ENCODE data around the gene PES1. TPM values are rescaled to one million over a fixed set of nuclear protein-coding genes. Genes with fewer than 3 reads are reported as not detected.
"Not testable (repeated sequence)": the region's sequence is repeated elsewhere in the genome, so short reads cannot be mapped to it uniquely, and the experiment has no call there.

The PES1 gene
- total and polyA plus RNA-seq, 4 donors = 31.7 to 52.3 (median 39.5) TPM

DNA sequence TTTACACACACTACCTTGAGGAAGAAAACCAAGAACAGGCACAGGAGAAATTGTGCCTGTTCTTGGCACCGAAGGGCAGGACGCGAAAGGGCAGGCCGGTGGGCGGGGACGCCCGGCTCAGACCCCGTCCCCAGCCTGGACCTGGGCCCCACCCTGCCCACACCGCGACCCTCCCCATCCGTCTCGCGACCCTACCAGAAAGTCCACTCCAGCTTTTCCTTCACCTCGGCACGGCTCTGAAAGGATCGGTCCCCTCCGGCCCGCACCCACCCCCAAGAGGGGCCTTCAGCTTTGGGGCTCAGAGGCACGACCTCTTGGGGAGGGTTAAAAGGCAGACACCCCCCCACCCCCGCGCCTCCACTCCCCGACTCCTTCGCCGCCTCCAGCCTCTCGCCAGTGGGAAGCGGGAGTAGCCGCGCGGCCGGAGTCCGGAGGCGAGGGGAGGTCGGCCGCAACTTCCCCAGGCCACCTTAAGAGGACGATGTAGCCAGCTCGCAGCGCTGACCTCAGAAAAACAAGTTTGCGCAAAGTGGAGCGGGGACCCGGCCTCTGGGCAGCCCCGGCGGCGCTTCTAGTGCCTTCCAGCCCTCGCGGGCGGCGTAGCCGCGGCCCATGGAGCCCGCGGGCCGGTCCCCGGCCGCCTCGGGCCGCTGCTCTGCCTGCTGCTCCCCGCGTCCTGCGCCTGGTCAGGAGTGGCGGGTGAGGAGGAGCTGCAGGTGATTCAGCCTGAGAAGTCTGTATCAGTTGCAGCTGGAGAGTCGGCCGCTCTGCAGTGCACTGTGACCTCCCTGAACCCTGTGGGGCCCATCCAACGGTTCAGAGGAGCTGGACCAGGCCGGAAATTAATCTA lies 49.5 kb downstream of the PES1 start:
- Histone ChIP-seq H3K27me3 (ENCODE audit: control insufficient read depth in 1 of 2, insufficient read depth in 2 of 2, low read length in 1 of 2) (no peaks in the 10 kb centered on the region), H3K4me3 (ENCODE audit: low read length in 2 of 2) (peak overlapping the region in 1 of 2 donors; percentile 30), H3K9me3 (ENCODE audit: control insufficient read depth, low read length) (no peaks in the 10 kb centered on the region), H3K27ac (ENCODE audit: low read depth in 1 of 2, low read length in 2 of 2) (no peak overlapping the region), H3K36me3 (ENCODE audit: control insufficient read depth in 1 of 2, insufficient read depth in 2 of 2, low read length in 1 of 2) (no peaks in the 10 kb centered on the region), H3K4me1 (ENCODE audit: control insufficient read depth in 1 of 2, insufficient read depth in 2 of 2, low read length in 2 of 2) (no peaks in the 10 kb centered on the region)
- WGBS, 2 donors = 3 to 5% methylated on average over 58 to 64 of the region's 64 CpGs
- intact Hi-C loops (cut with DNase I) = no loop called here
- no peak for ATAC-seq (ENCODE audit: low FRiP score)
- DNase-seq = no peak

DNA sequence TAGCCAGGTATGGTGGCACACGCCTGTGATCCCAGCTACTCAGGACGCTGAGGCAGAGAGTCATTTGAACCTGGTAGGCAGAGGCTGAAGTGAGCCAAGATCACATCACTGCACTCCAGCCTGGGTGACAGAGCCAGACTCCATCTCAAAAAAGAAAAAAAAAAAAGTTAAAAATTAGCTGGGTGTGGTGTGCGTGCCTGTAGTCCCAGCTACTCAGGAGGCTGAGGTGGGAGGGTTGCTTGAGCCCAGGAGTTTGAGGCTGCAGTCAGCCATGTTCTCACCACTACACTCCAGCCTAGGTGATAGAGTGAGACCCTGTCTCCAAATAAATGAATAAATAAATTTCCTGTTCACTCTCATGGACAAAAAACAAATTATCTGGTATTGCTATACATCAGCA lies 50.2 kb downstream of the PES1 start:
- ATAC-seq (ENCODE audit: low FRiP score); H3K9me3 ChIP-seq (ENCODE audit: control insufficient read depth, low read length); H3K36me3 ChIP-seq (ENCODE audit: control insufficient read depth in 1 of 2, insufficient read depth in 2 of 2, low read length in 1 of 2); DNase-seq; H3K4me3 ChIP-seq (ENCODE audit: low read length in 2 of 2); H3K4me1 ChIP-seq (ENCODE audit: control insufficient read depth in 1 of 2, insufficient read depth in 2 of 2, low read length in 2 of 2); H3K27me3 ChIP-seq (ENCODE audit: control insufficient read depth in 1 of 2, insufficient read depth in 2 of 2, low read length in 1 of 2); H3K27ac ChIP-seq (ENCODE audit: low read depth in 1 of 2, low read length in 2 of 2); intact Hi-C loops (cut with DNase I): not testable (repeated sequence)
- 81 to 89% methylated on average over 3 of the region's 3 CpGs for WGBS, 2 donors

DNA sequence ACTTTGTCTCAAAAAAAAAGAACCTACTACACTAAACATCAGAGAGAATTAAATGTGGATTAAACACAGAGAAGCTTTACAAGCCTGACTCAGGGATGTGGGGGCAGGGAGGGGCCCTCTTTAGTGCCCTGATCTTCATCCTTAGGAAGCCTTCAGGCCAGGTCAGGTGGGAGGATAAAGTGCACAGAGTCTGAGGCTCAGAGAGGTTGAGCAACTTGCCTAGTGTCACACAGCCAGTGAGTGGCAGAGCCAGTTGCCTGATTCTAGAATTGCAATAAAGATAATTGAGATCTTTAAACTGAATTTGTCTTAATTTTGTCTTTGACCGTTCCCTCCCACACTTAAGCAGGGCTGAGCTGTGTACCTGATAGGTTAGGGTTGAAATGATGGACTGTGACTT lies 52.3 kb downstream of the PES1 start:
- Histone ChIP-seq H3K36me3 (ENCODE audit: control insufficient read depth in 1 of 2, insufficient read depth in 2 of 2, low read length in 1 of 2) (no peaks in the 10 kb centered on the region), H3K4me3 (ENCODE audit: low read length in 2 of 2) (no peak overlapping the region), H3K27ac (ENCODE audit: low read depth in 1 of 2, low read length in 2 of 2) (no peak overlapping the region), H3K27me3 (ENCODE audit: control insufficient read depth in 1 of 2, insufficient read depth in 2 of 2, low read length in 1 of 2) (no peaks in the 10 kb centered on the region), H3K9me3 (ENCODE audit: control insufficient read depth, low read length) (no peaks in the 10 kb centered on the region), H3K4me1 (ENCODE audit: control insufficient read depth in 1 of 2, insufficient read depth in 2 of 2, low read length in 2 of 2) (no peaks in the 10 kb centered on the region)
- DNase-seq (no peak), ATAC-seq (ENCODE audit: low FRiP score) (no peak)
- intact Hi-C loops (cut with DNase I) = no loop called here
- 96 to 97% methylated on average over 1 of the region's 1 CpG for WGBS, 2 donors

DNA sequence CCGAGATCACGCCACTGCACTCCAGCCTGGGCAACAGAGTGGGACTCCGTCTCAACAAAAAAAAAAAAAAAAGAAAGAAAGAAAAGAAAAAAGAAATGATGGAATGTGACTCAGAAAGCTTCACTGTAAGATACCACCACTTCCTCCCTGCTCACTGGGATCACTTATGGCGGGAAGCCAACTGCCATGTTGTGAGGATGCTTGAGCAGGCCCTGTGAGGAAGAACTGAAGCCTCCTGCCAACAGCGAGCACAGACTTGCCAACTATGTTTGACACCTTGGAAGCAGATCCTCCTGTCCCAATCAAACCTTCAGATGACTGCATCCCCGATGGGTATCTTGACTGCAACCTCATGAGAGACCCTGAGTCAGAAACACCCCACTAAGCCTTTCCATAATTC lies 53.4 kb downstream of the PES1 start:
- H3K36me3 ChIP-seq (ENCODE audit: control insufficient read depth in 1 of 2, insufficient read depth in 2 of 2, low read length in 1 of 2) = no peaks in the 10 kb centered on the region
- H3K9me3 ChIP-seq (ENCODE audit: control insufficient read depth, low read length) = no peaks in the 10 kb centered on the region
- no peaks in the 10 kb centered on the region for H3K27me3 ChIP-seq (ENCODE audit: control insufficient read depth in 1 of 2, insufficient read depth in 2 of 2, low read length in 1 of 2)
- no peak for DNase-seq
- H3K4me3 ChIP-seq (ENCODE audit: low read length in 2 of 2) = no peak overlapping the region
- intact Hi-C loops (cut with DNase I) = no loop called here
- no peaks in the 10 kb centered on the region for H3K4me1 ChIP-seq (ENCODE audit: control insufficient read depth in 1 of 2, insufficient read depth in 2 of 2, low read length in 2 of 2)
- 89 to 95% methylated on average over 6 of the region's 6 CpGs for WGBS, 2 donors
- no peak for ATAC-seq (ENCODE audit: low FRiP score)
- H3K27ac ChIP-seq (ENCODE audit: low read depth in 1 of 2, low read length in 2 of 2) = no peak overlapping the region

DNA sequence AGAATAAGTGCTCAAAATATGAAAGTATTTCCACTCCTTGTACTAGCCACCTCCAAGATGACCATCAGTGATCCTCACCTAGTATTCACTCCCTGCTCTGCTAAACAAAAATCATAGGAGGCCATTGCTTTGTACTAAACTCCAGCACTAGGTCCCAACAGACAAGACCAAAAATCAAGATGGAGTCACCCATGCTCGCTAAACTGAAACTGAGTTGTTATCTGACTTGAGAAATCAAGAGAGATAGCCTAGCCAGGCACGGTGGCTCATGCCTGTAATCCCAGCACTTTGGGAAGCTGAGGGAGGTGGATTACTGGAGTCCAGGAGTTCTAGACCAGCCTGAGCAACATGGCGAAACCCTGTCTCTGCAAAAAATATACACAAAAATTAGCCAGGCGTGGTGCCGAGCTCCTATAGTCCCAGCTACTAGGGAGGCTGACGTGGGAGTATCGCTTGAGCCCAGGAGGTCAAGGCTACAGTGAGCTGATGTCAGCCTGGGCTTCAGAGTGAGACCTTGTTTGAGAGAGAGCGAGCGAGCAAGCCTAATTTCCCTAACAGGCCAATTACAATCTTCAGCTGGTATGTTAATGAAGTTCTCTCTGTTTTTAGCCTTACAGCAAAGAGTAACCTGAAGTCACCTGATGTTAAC lies 54.5 kb downstream of the PES1 start:
- Histone ChIP-seq H3K9me3 (ENCODE audit: control insufficient read depth, low read length) (no peaks in the 10 kb centered on the region), H3K27ac (ENCODE audit: low read depth in 1 of 2, low read length in 2 of 2) (no peak overlapping the region), H3K27me3 (ENCODE audit: control insufficient read depth in 1 of 2, insufficient read depth in 2 of 2, low read length in 1 of 2) (no peaks in the 10 kb centered on the region), H3K4me1 (ENCODE audit: control insufficient read depth in 1 of 2, insufficient read depth in 2 of 2, low read length in 2 of 2) (no peaks in the 10 kb centered on the region), H3K36me3 (ENCODE audit: control insufficient read depth in 1 of 2, insufficient read depth in 2 of 2, low read length in 1 of 2) (no peaks in the 10 kb centered on the region), H3K4me3 (ENCODE audit: low read length in 2 of 2) (no peak overlapping the region)
- WGBS, 2 donors = 78 to 83% methylated on average over 9 of the region's 9 CpGs
- no peak for DNase-seq
- no peak for ATAC-seq (ENCODE audit: low FRiP score)
- intact Hi-C loops (cut with DNase I) = no loop called here

DNA sequence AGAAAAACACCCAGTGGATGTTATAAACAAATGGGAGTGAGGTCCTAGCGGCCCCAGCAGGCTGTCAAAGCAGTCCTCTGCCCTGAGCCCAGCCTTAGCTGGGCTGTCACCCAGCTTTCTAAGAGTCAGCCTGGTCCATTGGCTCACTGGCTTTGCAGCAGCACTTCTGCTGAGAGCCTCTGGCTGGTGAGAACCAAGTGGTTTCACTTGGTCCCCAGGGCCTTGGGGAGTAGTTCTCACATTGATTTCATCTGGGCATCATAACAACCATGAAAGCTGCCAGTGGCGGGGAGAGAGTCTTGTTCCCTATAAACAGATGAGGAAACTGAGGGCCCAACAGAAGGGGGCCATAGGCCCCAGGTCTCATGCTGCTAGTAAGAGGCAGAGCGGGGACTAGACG lies 56.5 kb downstream of the PES1 start:
- H3K4me1 ChIP-seq (ENCODE audit: control insufficient read depth in 1 of 2, insufficient read depth in 2 of 2, low read length in 2 of 2) = no peaks in the 10 kb centered on the region
- no peaks in the 10 kb centered on the region for H3K27me3 ChIP-seq (ENCODE audit: control insufficient read depth in 1 of 2, insufficient read depth in 2 of 2, low read length in 1 of 2)
- 81 to 83% methylated on average over 4 of the region's 4 CpGs for WGBS, 2 donors
- intact Hi-C loops (cut with DNase I) = no loop called here
- H3K4me3 ChIP-seq (ENCODE audit: low read length in 2 of 2) = no peak overlapping the region
- no peaks in the 10 kb centered on the region for H3K9me3 ChIP-seq (ENCODE audit: control insufficient read depth, low read length)
- H3K27ac ChIP-seq (ENCODE audit: low read depth in 1 of 2, low read length in 2 of 2) = no peak overlapping the region
- no peak for DNase-seq
- no peaks in the 10 kb centered on the region for H3K36me3 ChIP-seq (ENCODE audit: control insufficient read depth in 1 of 2, insufficient read depth in 2 of 2, low read length in 1 of 2)
- no peak for ATAC-seq (ENCODE audit: low FRiP score)

DNA sequence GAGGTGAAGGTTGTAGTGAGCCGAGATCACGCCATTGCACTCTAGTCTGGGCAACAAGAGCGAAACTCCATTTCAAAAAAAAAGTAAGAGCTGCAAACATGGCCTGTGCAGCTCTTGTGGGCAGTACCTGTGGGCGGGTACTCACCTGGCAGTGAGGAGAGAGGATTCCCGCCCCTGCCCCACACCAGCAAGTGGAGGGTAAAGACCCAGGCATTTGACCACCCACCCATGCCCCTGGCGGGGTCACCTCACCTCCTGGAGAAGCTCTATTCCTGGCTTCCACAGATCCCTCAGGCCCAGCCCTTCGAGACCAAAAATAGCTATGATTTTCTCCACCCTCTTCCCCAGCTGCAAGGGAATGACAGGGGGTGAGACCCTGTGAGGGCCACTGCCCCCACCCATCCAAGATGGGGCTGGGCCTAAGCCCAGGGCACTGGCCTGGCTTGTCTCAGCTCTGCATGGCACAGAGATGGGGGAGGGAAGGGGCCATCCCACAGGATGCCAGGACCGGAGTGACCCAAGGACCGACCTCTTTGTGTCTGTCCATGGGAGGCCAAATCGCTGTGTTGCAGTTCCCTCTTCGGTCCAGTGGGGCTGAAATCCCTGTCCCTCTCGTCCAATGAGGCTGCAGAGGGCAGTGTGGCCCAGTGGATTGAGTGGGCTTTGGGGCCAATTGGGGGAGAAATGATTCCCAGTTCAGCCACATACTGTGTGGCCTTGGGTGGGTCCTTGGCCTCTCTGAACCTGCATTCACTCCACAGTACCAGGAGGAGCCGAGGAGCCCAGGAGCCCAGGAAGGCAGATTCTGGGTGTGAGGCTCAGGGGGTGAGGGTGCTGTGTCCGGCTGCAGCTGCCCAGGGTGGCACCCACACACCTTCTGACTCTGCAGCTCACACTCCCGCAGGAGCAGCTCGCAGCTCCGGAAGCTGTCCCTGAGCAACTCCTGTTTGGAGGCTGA lies 59.8 kb downstream of the PES1 start:
- Histone ChIP-seq H3K36me3 (ENCODE audit: control insufficient read depth in 1 of 2, insufficient read depth in 2 of 2, low read length in 1 of 2) (no peaks in the 10 kb centered on the region), H3K4me1 (ENCODE audit: control insufficient read depth in 1 of 2, insufficient read depth in 2 of 2, low read length in 2 of 2) (no peaks in the 10 kb centered on the region), H3K4me3 (ENCODE audit: low read length in 2 of 2) (no peak overlapping the region), H3K9me3 (ENCODE audit: control insufficient read depth, low read length) (no peaks in the 10 kb centered on the region), H3K27ac (ENCODE audit: low read depth in 1 of 2, low read length in 2 of 2) (no peak overlapping the region), H3K27me3 (ENCODE audit: control insufficient read depth in 1 of 2, insufficient read depth in 2 of 2, low read length in 1 of 2) (no peaks in the 10 kb centered on the region)
- WGBS, 2 donors = 88 to 89% methylated on average over 17 of the region's 17 CpGs
- ATAC-seq (ENCODE audit: low FRiP score) = peak; percentile 26
- intact Hi-C loops (cut with DNase I) = no loop called here
- no peak for DNase-seq

DNA sequence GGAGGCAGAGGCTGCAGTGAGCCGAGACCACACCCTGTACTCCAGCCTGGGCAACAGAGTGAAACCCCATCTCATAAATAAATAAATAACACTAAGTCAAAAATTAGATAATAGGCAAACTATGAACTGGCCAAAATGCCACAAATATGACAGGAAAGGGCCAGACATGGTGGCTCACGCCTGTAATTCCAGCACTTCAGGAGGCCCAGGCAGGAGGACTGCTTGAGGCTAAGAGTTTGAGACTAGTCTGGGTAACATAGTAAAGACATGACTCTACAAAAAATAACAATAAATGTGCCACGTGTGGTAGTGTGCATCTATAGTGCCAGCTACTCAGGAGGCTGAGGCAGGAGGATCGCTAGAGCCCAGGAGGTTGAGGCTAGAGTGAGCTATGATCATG lies 65.1 kb downstream of the PES1 start:
- H3K27me3 ChIP-seq (ENCODE audit: control insufficient read depth in 1 of 2, insufficient read depth in 2 of 2, low read length in 1 of 2) = no peaks in the 10 kb centered on the region
- ATAC-seq (ENCODE audit: low FRiP score) = no peak
- no peaks in the 10 kb centered on the region for H3K36me3 ChIP-seq (ENCODE audit: control insufficient read depth in 1 of 2, insufficient read depth in 2 of 2, low read length in 1 of 2)
- no peaks in the 10 kb centered on the region for H3K9me3 ChIP-seq (ENCODE audit: control insufficient read depth, low read length)
- WGBS, 2 donors = 86 to 87% methylated on average over 4 of the region's 4 CpGs
- no peak overlapping the region for H3K4me3 ChIP-seq (ENCODE audit: low read length in 2 of 2)
- intact Hi-C loops (cut with DNase I) = no loop called here
- H3K4me1 ChIP-seq (ENCODE audit: control insufficient read depth in 1 of 2, insufficient read depth in 2 of 2, low read length in 2 of 2) = no peaks in the 10 kb centered on the region
- H3K27ac ChIP-seq (ENCODE audit: low read depth in 1 of 2, low read length in 2 of 2) = no peak overlapping the region
- no peak for DNase-seq

All from aorta (tissue), 5 donors.